OCI-LY3 (cell line): ENCODE measurements around the gene WDR90.

Experiments
- CTCF ChIP-seq: fragments of 200-600, 300-600 bp; sonication (generic); IDR thresholded peaks from 2 replicates; pipeline ENCODE4 v1.5.1; 2014; ENCODE audit warnings: antibody characterized with exemption, low read length, low read depth
- EZH2phosphoT487 ChIP-seq: fragments of 200-600 bp; shearing (Covaris generic); IDR thresholded peaks from 2 replicates; pipeline ENCODE4 v1.6.1; 2018; ENCODE audit warnings: antibody characterized with exemption, mixed run types, low read depth

- TF ChIP-seq CTCF, result no peak
- TF ChIP-seq EZH2phosphoT487, result no peak
Observed at GRCh38 chr16:603933-604332, 45.2 kb upstream of the WDR90 start.
